Inflammatory macrophage treated with lipopolysaccharide for 4 hours (primary cell): Measurements from ENCODE around the gene SNRPD3.
"Not testable (repeated sequence)": the region's sequence is repeated elsewhere in the genome, so short reads cannot be mapped to it uniquely, and the experiment has no call there.

ENCODE experiments used
- DNase-seq: peaks from one replicate; pipeline ENCODE4 v3.0.0-alpha.2; 2020

The SNRPD3 gene

GRCh38 chr22:24622596-24622995, 66.8 kb downstream of the SNRPD3 start:
- DNase-seq: not testable (repeated sequence)
